GM12891 (cell line): ENCODE results near the gene MAP3K21.

ENCODE experiments used
- POLR2A ChIP-seq: IDR thresholded peaks from 2 replicates; pipeline ENCODE4 v1.6.1; 2011; ENCODE audit warnings: low read depth, low read length, control low read depth
- SPI1 ChIP-seq: IDR thresholded peaks from 2 replicates; pipeline ENCODE4 v1.6.1; 2011; ENCODE audit warnings: low read depth, low read length, control low read depth

GRCh38 chr1:233295975-233296322 is 31.6 kb upstream of the MAP3K21 start:
- TF ChIP-seq SPI1, result no peak
- TF ChIP-seq POLR2A, result no peak
